Hepatocyte (in vitro differentiated cells): ENCODE results near the gene ADGRE3. TPM values are rescaled to one million over a fixed set of nuclear protein-coding genes. Genes with fewer than 3 reads are reported as not detected.

Experiments used
- DNase-seq: peaks from one replicate; pipeline ENCODE4 v3.0.0-alpha.2; 2016; ENCODE audit warnings: low spot score
- H2AFZ ChIP-seq: fragments of 200-600 bp; sonication (generic); 2 replicates; pipeline ENCODE4 v1.6.0; 2016; ENCODE audit warnings: antibody characterized with exemption, mild to moderate bottlenecking
- H3K27ac ChIP-seq: fragments of 200-600 bp; sonication (generic); 2 replicates; pipeline ENCODE4 v1.5.1; 2016; ENCODE audit warnings: mild to moderate bottlenecking
- H3K27me3 ChIP-seq: fragments of 200-600 bp; sonication (generic); 2 replicates; pipeline ENCODE4 v1.6.1; 2016
- H3K36me3 ChIP-seq: fragments of 200-600 bp; sonication (generic); replicated peaks from 2 replicates; pipeline ENCODE4 v1.5.1; 2016; ENCODE audit warnings: low read depth; ENCODE audit not compliant: insufficient read depth
- H3K4me1 ChIP-seq: fragments of 200-600 bp; sonication (generic); 2 replicates; pipeline ENCODE4 v1.5.1; 2016; ENCODE audit warnings: mild to moderate bottlenecking, moderate library complexity; ENCODE audit not compliant: insufficient read depth
- H3K4me2 ChIP-seq: fragments of 200-600 bp; sonication (generic); 2 replicates; pipeline ENCODE4 v1.6.0; 2016
- H3K4me3 ChIP-seq: fragments of 200-600 bp; sonication (generic); 2 replicates; pipeline ENCODE4 v1.5.1; 2016; ENCODE audit warnings: mild to moderate bottlenecking
- H3K79me2 ChIP-seq: fragments of 200-600 bp; sonication (generic); 2 replicates; pipeline ENCODE4 v1.6.0; 2017; ENCODE audit warnings: mild to moderate bottlenecking
- H3K9me2 ChIP-seq: fragments of 200-600 bp; sonication (generic); replicated peaks from 2 replicates; pipeline ENCODE4 v1.6.0; 2017; ENCODE audit warnings: mild to moderate bottlenecking; ENCODE audit not compliant: insufficient read depth
- H3K9me3 ChIP-seq: fragments of 200-600 bp; sonication (generic); 2 replicates; pipeline ENCODE4 v1.5.1; 2016; ENCODE audit warnings: low read depth, mild to moderate bottlenecking
- H4K20me1 ChIP-seq: fragments of 200-600 bp; sonication (generic); 2 replicates; pipeline ENCODE4 v1.6.0; 2016; ENCODE audit warnings: mild to moderate bottlenecking; ENCODE audit not compliant: insufficient read depth, poor library complexity, severe bottlenecking
- CTCF ChIP-seq: fragments of 200-600 bp; sonication (generic); IDR thresholded peaks from 2 replicates; pipeline ENCODE4 v1.5.1; 2016; ENCODE audit warnings: antibody characterized with exemption, mild to moderate bottlenecking; ENCODE audit not compliant: poor library complexity
- EZH2 ChIP-seq: fragments of 200-600 bp; sonication (generic); IDR thresholded peaks from 2 replicates; pipeline ENCODE4 v1.6.1; 2016; ENCODE audit warnings: antibody characterized with exemption, mild to moderate bottlenecking, borderline replicate concordance
- EZH2phosphoT487 ChIP-seq: fragments of 200-600 bp; sonication (generic); IDR thresholded peaks from one replicate; pipeline ENCODE4 v1.6.1; 2018; ENCODE audit warnings: antibody characterized with exemption, mild to moderate bottlenecking, low read depth, moderate library complexity; ENCODE audit not compliant: unreplicated experiment, severe bottlenecking
- WGBS: methylation state at CpG from one replicate; pipeline ENCODE4 v1.1.6; 2016; ENCODE audit warnings: low lambda C conversion rate; ENCODE audit errors: missing lambda C conversion rate; 5-methylcytosine and 5-hydroxymethylcytosine counted together
- polyA plus RNA-seq: library from polyadenylated mRNA; unstranded; fragments of >200 nt; fragmentation: Nextera tagmentation; extraction: Ambion mirVana; gene quantifications from 2 replicates; pipeline ENCODE4 v1.2.1, GENCODE V29; 2016
- total RNA-seq: library from RNA; depleted of rRNA; stranded (reverse); fragments of >200 nt; gene quantifications from 2 replicates; pipeline ENCODE4 v1.2.3, GENCODE V29; 2014

Gene ADGRE3
- total and polyA plus RNA-seq, 2 experiments from 2014 or later: not detected

GRCh38 chr19:14683439-14683838 lies 8.8 kb upstream of the ADGRE3 start:
- Histone ChIP-seq H3K9me2 (no peaks in the 10 kb centered on the region), H3K27ac (no peak overlapping the region), H4K20me1 (no peaks in the 10 kb centered on the region), H3K4me2 (no peak overlapping the region), H3K27me3 (no peaks in the 10 kb centered on the region), H3K4me3 (no peak overlapping the region), H3K4me1 (no peaks in the 10 kb centered on the region), H3K79me2 (no peaks in the 10 kb centered on the region), H3K9me3 (no peaks in the 10 kb centered on the region), H2AFZ (no peak overlapping the region), H3K36me3 (no peaks in the 10 kb centered on the region)
- 63% methylated on average over 3 of the region's 3 CpGs for WGBS
- no peak for DNase-seq
- TF ChIP-seq EZH2 (no peak), CTCF (no peak), EZH2phosphoT487 (no peak)

- H3K9me2 ChIP-seq: no peaks in the 10 kb centered on the region
- TF ChIP-seq CTCF: no peak
- TF ChIP-seq EZH2phosphoT487: no peak
- no peaks in the 10 kb centered on the region for H4K20me1 ChIP-seq
- WGBS: 83% methylated on average over 2 of the region's 2 CpGs
- H3K4me3 ChIP-seq: no peak overlapping the region
- no peaks in the 10 kb centered on the region for H3K27me3 ChIP-seq
- no peaks in the 10 kb centered on the region for H3K4me1 ChIP-seq
- H3K36me3 ChIP-seq: no peaks in the 10 kb centered on the region
- no peak for DNase-seq
- no peaks in the 10 kb centered on the region for H3K9me3 ChIP-seq
- no peak overlapping the region for H3K4me2 ChIP-seq
- H2AFZ ChIP-seq: no peak overlapping the region
- H3K79me2 ChIP-seq: no peaks in the 10 kb centered on the region
- H3K27ac ChIP-seq: no peak overlapping the region
Measured at GRCh38 chr19:14682084-14682483, 7.4 kb upstream of the ADGRE3 start.

GRCh38 chr19:14678199-14678598 lies 3.6 kb upstream of the ADGRE3 start:
- no peak overlapping the region for H3K4me2 ChIP-seq
- H3K4me1 ChIP-seq: no peaks in the 10 kb centered on the region
- no peak overlapping the region for H2AFZ ChIP-seq
- H3K27ac ChIP-seq: no peak overlapping the region
- H3K36me3 ChIP-seq: no peaks in the 10 kb centered on the region
- H3K4me3 ChIP-seq: no peak overlapping the region
- H3K27me3 ChIP-seq: no peaks in the 10 kb centered on the region
- no peaks in the 10 kb centered on the region for H4K20me1 ChIP-seq
- H3K9me2 ChIP-seq: no peaks in the 10 kb centered on the region
- TF ChIP-seq EZH2phosphoT487 (no peak), CTCF (no peak), EZH2 (no peak)
- H3K79me2 ChIP-seq: no peaks in the 10 kb centered on the region
- WGBS: 79% methylated on average over 9 of the region's 9 CpGs
- H3K9me3 ChIP-seq: no peaks in the 10 kb centered on the region
- DNase-seq: no peak

- no peak for TF ChIP-seq EZH2phosphoT487
- no peak for TF ChIP-seq EZH2
- TF ChIP-seq CTCF: no peak
- H4K20me1 ChIP-seq: no peaks in the 10 kb centered on the region
- H3K9me3 ChIP-seq: no peaks in the 10 kb centered on the region
- no peaks in the 10 kb centered on the region for H3K4me1 ChIP-seq
- no peak overlapping the region for H2AFZ ChIP-seq
- no peak overlapping the region for H3K27ac ChIP-seq
- H3K9me2 ChIP-seq: no peaks in the 10 kb centered on the region
- no peak for DNase-seq
- H3K27me3 ChIP-seq: no peaks in the 10 kb centered on the region
- no peaks in the 10 kb centered on the region for H3K79me2 ChIP-seq
- WGBS: 94% methylated on average over 6 of the region's 6 CpGs
- H3K36me3 ChIP-seq: no peaks in the 10 kb centered on the region
- H3K4me2 ChIP-seq: no peak overlapping the region
- no peak overlapping the region for H3K4me3 ChIP-seq
Measured at GRCh38 chr19:14677464-14677863, 2.8 kb upstream of the ADGRE3 start.
